Ammon's horn (tissue), 1 donor: Measurements from ENCODE around the gene LRP2.
"Not testable (repeated sequence)": the region's sequence is repeated elsewhere in the genome, so short reads cannot be mapped to it uniquely, and the experiment has no call there.

ENCODE experiments used
- DNase-seq: peaks from one replicate; pipeline ENCODE4 v3.0.0-alpha.2; 2016; ENCODE audit warnings: low spot score

LRP2 gene

GRCh38 chr2:169362118-169362893, at the start of gene LRP2:
TSS of gene LRP2 (minus strand) at chr2:169362534. CDS start at chr2:169362399, 135 bp downstream.
- peak; percentile 43 for DNase-seq

- DNase-seq: no peak
Measured at GRCh38 chr2:169406891-169407290, 44.6 kb upstream of the LRP2 start.

- DNase-seq: not testable (repeated sequence)
Measured at GRCh38 chr2:169399491-169399890, 37.2 kb upstream of the LRP2 start.

- DNase-seq: peak; percentile 41
Measured at GRCh38 chr2:169397697-169398096, 35.4 kb upstream of the LRP2 start.

- DNase-seq: no peak
Measured at GRCh38 chr2:169395821-169396374, 33.6 kb upstream of the LRP2 start.

- no peak for DNase-seq
Measured at GRCh38 chr2:169393068-169393590, 30.8 kb upstream of the LRP2 start.

GRCh38 chr2:169391236-169391635, 28.9 kb upstream of the LRP2 start:
- DNase-seq: no peak

- no peak for DNase-seq
Measured at GRCh38 chr2:169388161-169388560, 25.8 kb upstream of the LRP2 start.

GRCh38 chr2:169386722-169387121, 24.4 kb upstream of the LRP2 start:
- no peak for DNase-seq

GRCh38 chr2:169384816-169385215, 22.5 kb upstream of the LRP2 start:
- no peak for DNase-seq

- DNase-seq: no peak
Measured at GRCh38 chr2:169372561-169372960, 10.2 kb upstream of the LRP2 start.

- no peak for DNase-seq
Measured at GRCh38 chr2:169366066-169366465, 3.7 kb upstream of the LRP2 start.

GRCh38 chr2:169365029-169365480, 2.7 kb upstream of the LRP2 start:
- no peak for DNase-seq

GRCh38 chr2:169363560-169364150, 1.3 kb upstream of the LRP2 start:
- DNase-seq: peak; percentile 45

GRCh38 chr2:169362894-169363559, 693 bp upstream of the LRP2 start:
- no peak for DNase-seq

- DNase-seq: no peak
Measured at GRCh38 chr2:169361706-169362117, 622 bp downstream of the LRP2 start.

GRCh38 chr2:169360984-169361705, 1.2 kb downstream of the LRP2 start:
- no peak for DNase-seq

- DNase-seq: no peak
Measured at GRCh38 chr2:169358016-169358415, 4.3 kb downstream of the LRP2 start.

- no peak for DNase-seq
Measured at GRCh38 chr2:169354244-169354643, 8.1 kb downstream of the LRP2 start.

- DNase-seq: no peak
Measured at GRCh38 chr2:169351725-169352124, 10.6 kb downstream of the LRP2 start.

GRCh38 chr2:169349535-169349934, 12.8 kb downstream of the LRP2 start:
- DNase-seq: no peak
